Psoas muscle (tissue), 8 donors: Measurements from ENCODE around the gene PEX13. TPM values are rescaled to one million over a fixed set of nuclear protein-coding genes. Genes with fewer than 3 reads are reported as not detected.

Experiments
- ATAC-seq, 4 donors: fragments of 200-7000 bp; cut with Tn5 transposase; one replicate each; pipeline ENCODE4 v1.9.1; 2020; ENCODE audit warnings: moderate library complexity in 3 of 4, mild to moderate bottlenecking in 2 of 4
- DNase-seq, 2 donors: peaks; one replicate each; pipeline ENCODE4 v3.0.0-alpha.2; 2020
- H3K27ac ChIP-seq: fragments of 200-600 bp; one replicate; pipeline ENCODE4 v1.8.0; 2022
- H3K27me3 ChIP-seq, 3 donors: fragments of 200-600 bp in 1 of 3; one replicate each; pipeline versions ENCODE4 v1.6.1 to v1.8.0; 2013 to 2022; ENCODE audit warnings: low read length in 2 of 3, mild to moderate bottlenecking in 2 of 3, moderate library complexity in 1 of 3; ENCODE audit not compliant: insufficient read depth in 3 of 3
- H3K36me3 ChIP-seq, 2 donors: fragments of 200-600 bp in 1 of 2; one replicate each; pipeline versions ENCODE4 v1.6.1 to v1.8.0; 2013 to 2022; ENCODE audit warnings: low read depth in 1 of 2, mild to moderate bottlenecking in 1 of 2, moderate library complexity in 1 of 2; ENCODE audit not compliant: insufficient read depth in 1 of 2
- H3K4me1 ChIP-seq: fragments of 200-600 bp; one replicate; pipeline ENCODE4 v1.8.0; 2022
- H3K4me3 ChIP-seq: fragments of 200-600 bp; one replicate; pipeline ENCODE4 v1.8.0; 2022; ENCODE audit warnings: mild to moderate bottlenecking
- H3K9me3 ChIP-seq: fragments of 200-600 bp; one replicate; pipeline ENCODE4 v1.8.0; 2022
- WGBS, 3 donors: extraction: QIAGEN DNeasy Blood & Tissue Kit; methylation state at CpG; one replicate each; pipeline versions ENCODE4 v1.1.6 to v1.1.7; 2013; 5-methylcytosine and 5-hydroxymethylcytosine counted together
- intact Hi-C, 2 donors: fragments of 100-400 bp; cut with DNase I; formaldehyde crosslinking; loops; one replicate each; pipeline versions ENCODE4 v1.11.0 to v1.14.2; 2022
- polyA plus RNA-seq, 3 donors: library from polyadenylated mRNA; stranded (reverse); fragments of 200-250 nt; gene quantifications; one replicate each; pipeline ENCODE4 v1.2.3, GENCODE V29; 2013
- total RNA-seq, 4 donors: library from RNA; stranded (reverse); fragmentation: NEBNext Ultra II Directional in 2 of 4; extraction: Animal tissue kit (Norgen Biotek cat#: 25700) in 2 of 4; gene quantifications; one replicate each; pipeline versions ENCODE4 v1.2.1 to v1.2.4, GENCODE V29; 2021 to 2023
- TF ChIP-seq, protein P1 (sequence below): fragments of 200-600 bp; IDR thresholded peaks from one replicate; pipeline ENCODE4 v1.8.0; 2022; ENCODE audit warnings: antibody characterized with exemption
- donor health status: healthy with polysubstance abuse.
- donor health status: DM: no; HTN: no; CAD: no; lungs with moderate emphysema.
- donor health status: Bipolar disorder and iron deficiency.
- donor health status: healthy.
- donor health status: DM: yes; HTN: yes; CAD: no.
- donor health status: DM: no; HTN: no; CAD: no.
- donor health status: DM: no; HTN: no; CAD: no.
- donor health status: DM: yes; HTN: yes; CAD: no.

Gene PEX13
- total and polyA plus RNA-seq, 7 donors, result 11.3 to 29.2 (median 21.7) TPM

DNA sequence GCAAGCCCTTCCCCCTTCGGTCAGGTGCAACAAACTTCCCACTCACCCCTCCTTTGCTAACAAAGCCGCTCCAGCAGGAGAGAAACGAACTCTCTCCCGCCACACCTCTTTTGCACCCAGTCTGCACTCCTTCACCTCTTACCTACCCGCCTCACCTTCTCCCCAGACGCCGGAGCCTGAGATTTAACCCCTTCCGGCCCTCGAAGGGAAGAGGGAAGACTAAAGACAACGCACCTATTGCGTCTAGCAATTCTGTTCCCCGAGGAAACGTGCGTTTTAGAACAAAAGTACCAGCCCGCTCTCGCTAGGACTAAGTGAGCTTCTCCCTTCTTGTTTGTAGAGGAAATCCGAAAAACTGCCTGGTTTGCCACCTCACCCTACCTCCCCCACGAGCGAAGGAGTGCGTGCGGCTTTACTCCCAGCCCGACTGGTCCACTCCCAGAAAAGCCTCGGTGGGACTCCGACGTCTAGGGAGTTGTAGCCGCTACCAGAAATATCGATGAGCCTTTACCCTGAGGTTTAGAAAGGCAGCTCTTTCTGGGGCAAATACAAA lies 441 bp upstream of the PEX13 start:
- intact Hi-C loops, result loop anchor here in 1 of 2 donors (5.0 kb wide), 1 partner anchor 165 kb away; no protein-coding TSS in a partner anchor
- peak; percentile 88 to 92 (median 92) for ATAC-seq
- H3K27ac ChIP-seq, result peak overlapping the region; percentile 94
- no peaks in the 10 kb centered on the region for H3K27me3 ChIP-seq
- peak overlapping the region; percentile 94 for H3K4me3 ChIP-seq
- 0% methylated on average over 27 of the region's 27 CpGs for WGBS, 3 donors
- peaks cover 26% of the 10 kb centered on the region for H3K4me1 ChIP-seq
- DNase-seq, result peak; percentile 56 to 78
- peaks cover 0 to 8% of the 10 kb centered on the region in 2 donors for H3K36me3 ChIP-seq
- TF ChIP-seq, protein P1, sequence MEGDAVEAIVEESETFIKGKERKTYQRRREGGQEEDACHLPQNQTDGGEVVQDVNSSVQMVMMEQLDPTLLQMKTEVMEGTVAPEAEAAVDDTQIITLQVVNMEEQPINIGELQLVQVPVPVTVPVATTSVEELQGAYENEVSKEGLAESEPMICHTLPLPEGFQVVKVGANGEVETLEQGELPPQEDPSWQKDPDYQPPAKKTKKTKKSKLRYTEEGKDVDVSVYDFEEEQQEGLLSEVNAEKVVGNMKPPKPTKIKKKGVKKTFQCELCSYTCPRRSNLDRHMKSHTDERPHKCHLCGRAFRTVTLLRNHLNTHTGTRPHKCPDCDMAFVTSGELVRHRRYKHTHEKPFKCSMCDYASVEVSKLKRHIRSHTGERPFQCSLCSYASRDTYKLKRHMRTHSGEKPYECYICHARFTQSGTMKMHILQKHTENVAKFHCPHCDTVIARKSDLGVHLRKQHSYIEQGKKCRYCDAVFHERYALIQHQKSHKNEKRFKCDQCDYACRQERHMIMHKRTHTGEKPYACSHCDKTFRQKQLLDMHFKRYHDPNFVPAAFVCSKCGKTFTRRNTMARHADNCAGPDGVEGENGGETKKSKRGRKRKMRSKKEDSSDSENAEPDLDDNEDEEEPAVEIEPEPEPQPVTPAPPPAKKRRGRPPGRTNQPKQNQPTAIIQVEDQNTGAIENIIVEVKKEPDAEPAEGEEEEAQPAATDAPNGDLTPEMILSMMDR, result no peak
- H3K9me3 ChIP-seq, result no peaks in the 10 kb centered on the region

DNA sequence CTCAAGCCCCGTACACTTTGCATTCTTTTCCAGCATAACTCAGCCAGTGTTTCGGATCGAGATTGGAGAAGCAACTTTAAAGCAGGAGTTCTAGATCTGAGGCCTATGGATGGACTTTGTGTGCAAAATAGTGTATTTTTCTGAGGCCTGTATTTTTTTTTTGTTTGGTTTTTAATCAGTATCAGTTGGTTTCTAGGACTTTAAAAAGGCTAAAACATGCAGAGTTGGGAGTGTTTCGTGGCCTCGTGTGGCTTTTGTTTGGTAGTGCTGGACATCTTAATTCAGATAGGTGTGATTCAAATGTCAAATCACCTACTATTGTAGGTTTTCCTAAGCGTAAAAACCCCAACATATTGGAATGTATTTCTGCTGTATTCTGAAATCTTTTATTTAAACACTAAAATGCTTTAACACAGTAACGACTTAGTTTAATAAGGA lies 817 bp downstream of the PEX13 start:
- intact Hi-C loops, result loop anchor here in 1 of 2 donors (5.0 kb wide), 1 partner anchor 164 kb away; no protein-coding TSS in a partner anchor
- TF ChIP-seq, protein P1, result no peak
- Histone ChIP-seq H3K27ac (peak overlapping the region; percentile 94), H3K27me3 (no peaks in the 10 kb centered on the region), H3K9me3 (no peaks in the 10 kb centered on the region), H3K4me3 (peak overlapping the region; percentile 94), H3K36me3 (peaks cover 0 to 8% of the 10 kb centered on the region in 2 donors), H3K4me1 (peaks cover 22% of the 10 kb centered on the region)
- ATAC-seq (no peak), DNase-seq (no peak)
- 0 to 2% (median 1%) methylated on average over 7 of the region's 7 CpGs for WGBS, 3 donors

DNA sequence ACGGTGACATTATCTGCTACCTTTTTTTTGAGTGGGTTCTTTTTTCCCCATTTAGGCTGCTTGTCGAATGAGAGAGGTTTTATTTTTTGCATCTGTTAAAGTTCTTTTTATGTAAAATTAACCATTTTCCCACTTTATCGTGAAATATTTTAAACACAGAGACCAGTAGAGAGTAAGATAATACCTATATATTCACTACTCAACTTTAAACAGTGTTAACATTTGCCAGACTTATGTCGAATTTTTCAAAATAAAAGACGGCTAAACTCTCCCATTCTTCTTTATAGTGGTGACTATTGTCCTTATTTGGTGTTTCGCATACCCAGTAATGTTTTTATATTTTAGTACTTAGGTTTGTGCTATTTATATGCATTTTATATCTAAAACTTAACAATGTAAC lies 1.3 kb downstream of the PEX13 start:
- WGBS, 3 donors, result 30 to 35% (median 32%) methylated on average over 6 of the region's 6 CpGs
- Histone ChIP-seq H3K4me1 (peaks cover 22% of the 10 kb centered on the region), H3K9me3 (no peaks in the 10 kb centered on the region), H3K27me3 (no peaks in the 10 kb centered on the region), H3K27ac (peak overlapping the region; percentile 94), H3K4me3 (peak overlapping the region; percentile 94), H3K36me3 (peaks cover 0 to 8% of the 10 kb centered on the region in 2 donors)
- TF ChIP-seq, protein P1, result no peak
- ATAC-seq (no peak), DNase-seq (no peak)
- intact Hi-C loops, result loop anchor here in 1 of 2 donors (5.0 kb wide), 1 partner anchor 164 kb away; no protein-coding TSS in a partner anchor

DNA sequence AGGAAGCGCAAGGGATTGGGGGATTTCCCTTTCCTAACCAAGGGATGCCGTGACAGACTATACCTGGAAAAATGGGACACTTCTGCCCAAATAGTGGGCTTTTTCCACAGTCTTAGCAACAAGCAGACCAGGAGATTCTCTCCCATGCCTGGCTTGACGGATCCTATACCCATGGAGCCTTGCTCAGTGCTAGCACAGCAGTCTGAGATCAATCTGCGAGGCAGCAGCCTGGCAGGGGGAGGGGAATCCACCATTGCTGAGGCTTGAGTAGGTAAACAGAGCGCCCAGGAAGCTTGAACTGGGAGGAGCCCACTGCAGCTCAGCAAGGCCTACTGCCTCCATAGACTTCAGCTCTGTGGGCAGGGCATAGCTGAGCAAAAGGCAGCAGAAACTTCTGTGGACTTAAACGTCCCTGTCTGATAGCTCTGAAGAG lies 3.7 kb downstream of the PEX13 start:
- peaks cover 23% of the 10 kb centered on the region for H3K4me1 ChIP-seq
- no peak overlapping the region for H3K27ac ChIP-seq
- 84 to 94% (median 84%) methylated on average over 6 of the region's 6 CpGs for WGBS, 3 donors
- intact Hi-C loops, result no loop called here
- no peaks in the 10 kb centered on the region for H3K9me3 ChIP-seq
- H3K4me3 ChIP-seq, result no peak overlapping the region
- DNase-seq (no peak), ATAC-seq (no peak)
- TF ChIP-seq, protein P1, result no peak
- H3K27me3 ChIP-seq, result no peaks in the 10 kb centered on the region
- H3K36me3 ChIP-seq, result peaks cover 0 to 8% of the 10 kb centered on the region in 2 donors
